ENCODE measurements around the gene PAIP2. TPM values are rescaled to one million over a fixed set of nuclear protein-coding genes. Genes with fewer than 3 reads are reported as not detected.
"Not testable (repeated sequence)": the region's sequence is repeated elsewhere in the genome, so short reads cannot be mapped to it uniquely, and the experiment has no call there.

The PAIP2 gene
- polyA plus RNA-seq, 3 donors, result 152 to 163 (median 163) TPM

DNA sequence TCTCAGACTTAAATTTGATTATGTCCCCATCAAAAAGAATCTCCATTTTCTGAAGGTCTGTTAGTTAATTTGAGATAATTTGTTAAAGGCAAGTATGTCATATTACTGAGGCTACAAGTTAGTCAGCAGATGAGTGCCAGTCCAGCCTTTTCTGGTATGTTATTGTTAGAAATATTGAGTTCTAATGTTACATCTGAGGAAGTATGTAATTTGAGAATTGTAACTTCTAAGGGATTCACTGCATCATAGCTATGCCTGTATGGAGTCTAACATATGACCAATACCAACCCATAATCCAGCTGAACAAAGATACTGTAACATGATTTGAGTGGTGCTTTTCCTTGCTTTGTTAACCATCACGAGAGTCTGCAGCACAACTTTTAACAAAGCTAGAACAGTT, 27.5 kb downstream of the PAIP2 start:
- DNase-seq, result no peak

DNA sequence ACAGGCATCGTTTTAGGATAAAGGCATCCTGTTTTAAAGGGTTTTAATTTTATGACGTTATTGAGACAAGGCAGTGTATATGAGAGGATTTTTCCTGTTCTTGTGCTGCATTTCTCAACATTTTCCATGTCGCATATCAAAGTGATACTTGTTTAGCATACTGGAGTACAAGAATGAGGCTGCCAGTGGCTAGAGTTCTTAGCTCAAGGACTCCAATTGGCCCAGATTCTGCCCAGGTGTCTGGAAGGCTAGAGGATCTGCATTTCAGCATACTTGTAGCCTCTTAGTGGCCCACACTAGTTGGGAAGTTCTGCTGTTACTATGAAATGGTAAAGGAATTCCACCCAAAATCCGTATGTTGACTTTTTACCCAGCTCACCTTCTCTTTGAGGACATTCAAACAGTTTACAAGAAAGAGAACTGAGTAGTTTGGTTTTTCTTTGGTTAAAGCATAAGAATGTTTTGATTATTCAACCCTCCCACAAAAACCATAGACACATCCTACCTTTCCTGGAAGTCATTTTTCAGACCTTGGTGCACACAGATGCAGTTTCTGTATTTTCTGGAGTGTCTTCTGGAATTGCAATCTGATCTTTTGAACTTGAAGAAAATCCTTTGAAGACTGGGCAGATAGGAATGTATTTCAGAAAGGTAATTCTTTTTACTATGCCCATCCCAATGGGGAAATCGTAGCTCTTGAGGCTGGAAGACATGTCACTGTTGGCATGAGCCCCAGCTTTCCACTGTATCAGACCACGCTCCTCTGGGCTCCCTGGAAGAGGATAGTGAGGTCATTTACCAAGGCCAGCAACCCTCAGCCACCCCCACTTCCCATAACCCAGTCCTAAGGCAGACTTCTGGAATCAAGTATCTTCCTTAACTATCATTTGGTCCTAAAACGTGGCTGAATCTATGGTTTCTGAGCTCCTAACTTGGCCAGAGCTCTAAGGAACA, 30.1 kb downstream of the PAIP2 start:
- DNase-seq, result no peak

DNA sequence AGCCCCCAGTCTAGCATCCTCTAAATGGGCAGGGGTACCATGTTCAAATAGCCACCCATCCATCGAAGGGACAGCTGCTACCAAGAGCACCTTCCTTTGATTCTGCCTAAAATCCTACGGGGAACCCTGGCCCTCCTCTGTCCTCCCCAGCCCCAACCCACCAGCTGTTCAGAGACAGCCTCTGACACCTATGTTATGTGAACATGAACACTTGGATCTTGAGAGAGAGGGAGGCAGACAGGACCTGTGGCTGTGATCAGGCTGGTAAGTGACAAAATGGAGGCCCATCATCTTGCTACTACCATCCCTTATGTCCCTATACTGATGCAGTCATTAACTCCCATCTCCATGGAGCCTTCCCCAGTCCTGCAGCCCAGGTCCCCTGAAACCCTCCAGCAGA, 33.3 kb downstream of the PAIP2 start:
- DNase-seq, result no peak

DNA sequence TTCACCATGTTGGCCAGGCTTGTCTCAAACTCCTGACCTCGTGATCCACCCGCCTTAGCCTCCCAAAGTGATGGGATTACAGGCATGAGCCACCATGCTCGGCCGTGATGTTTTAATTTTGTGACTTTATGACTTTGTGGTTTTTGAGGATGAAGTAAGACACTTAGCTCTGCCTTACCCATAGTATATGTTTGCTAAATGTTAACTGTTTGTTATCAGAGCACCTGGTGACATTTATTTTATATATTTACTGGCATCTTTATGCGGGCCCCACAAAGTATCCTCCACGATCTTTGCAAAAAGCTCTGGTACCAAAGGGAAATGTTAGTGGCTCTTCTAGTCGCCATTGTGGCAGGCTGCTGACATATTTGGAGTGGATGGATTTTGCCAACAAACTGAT, 34.7 kb downstream of the PAIP2 start:
- DNase-seq, result no peak

DNA sequence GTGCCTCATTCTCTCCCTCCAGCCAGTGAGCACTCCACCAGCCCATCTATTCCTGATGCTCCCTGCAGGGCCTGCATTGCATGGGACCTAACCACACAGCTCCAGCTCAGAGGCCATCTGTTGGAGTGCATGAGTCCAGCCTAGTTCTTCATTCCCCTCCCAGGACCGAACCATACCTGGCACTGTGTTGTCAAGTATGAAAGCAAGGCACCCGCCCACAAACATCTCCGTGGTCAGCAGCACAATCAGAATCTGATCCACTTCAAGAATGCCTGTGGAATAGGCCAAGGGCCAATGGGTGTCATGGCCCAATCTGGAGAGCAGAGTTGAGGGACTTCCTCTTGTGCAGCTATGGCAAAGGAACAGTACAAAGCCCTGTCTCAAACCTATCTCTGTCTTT, 35.6 kb downstream of the PAIP2 start:
- no peak for DNase-seq

DNA sequence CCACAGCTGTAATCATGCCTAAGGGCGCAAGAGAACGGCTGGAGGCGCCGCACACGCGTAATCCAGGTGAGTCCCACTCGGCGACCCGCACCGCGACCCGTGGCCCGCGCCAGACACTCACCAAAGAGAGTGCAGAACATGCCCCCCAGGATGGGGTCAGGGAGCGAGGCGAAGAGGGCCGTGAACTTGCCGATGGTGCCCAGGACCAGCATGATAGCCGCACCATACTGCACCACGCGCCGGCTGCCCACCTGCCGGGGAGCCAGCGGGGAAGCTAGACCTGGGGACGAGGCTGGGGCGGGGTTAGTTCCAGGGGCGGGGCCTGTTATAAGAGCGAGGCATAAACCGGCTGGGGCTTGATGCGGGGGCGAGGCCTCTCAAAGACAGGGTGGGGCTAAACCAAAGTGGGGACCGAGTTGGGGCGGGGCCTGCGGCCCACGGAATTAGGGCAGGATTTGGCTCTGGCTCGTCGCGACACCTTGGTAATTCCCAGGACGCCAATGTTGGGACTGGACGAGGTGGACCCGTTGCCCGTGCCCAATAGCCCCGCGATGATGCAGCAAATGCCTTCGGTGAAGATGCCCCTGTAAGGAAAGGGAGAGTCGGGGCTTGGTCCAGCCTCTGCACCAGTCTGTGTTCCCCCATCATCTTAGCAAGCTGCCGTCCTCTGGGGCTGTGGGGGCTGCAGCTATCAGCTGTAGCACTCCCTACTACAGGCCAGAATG, 36.6 kb downstream of the PAIP2 start:
- no peak for DNase-seq

DNA sequence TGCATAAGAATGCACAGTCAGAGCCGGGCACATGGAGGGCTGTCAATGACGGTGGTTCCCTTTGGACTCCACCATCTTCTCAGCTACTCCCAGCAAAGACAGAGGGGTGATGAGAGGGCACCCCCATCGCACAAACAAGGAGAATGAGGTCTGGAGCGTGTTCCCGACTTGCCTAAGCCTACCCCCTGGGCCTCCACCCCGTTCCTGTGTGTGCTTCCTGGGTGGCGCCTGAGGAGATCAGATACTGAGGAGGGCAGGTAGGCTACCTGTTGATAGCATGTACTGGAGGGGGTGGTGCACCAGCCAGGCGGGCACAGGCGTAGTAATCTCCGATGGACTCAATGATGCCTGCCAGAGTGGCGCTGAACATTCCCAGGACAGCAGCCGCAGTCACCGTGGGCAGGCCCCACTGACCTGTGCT, 37.3 kb downstream of the PAIP2 start:
- no peak for DNase-seq

DNA sequence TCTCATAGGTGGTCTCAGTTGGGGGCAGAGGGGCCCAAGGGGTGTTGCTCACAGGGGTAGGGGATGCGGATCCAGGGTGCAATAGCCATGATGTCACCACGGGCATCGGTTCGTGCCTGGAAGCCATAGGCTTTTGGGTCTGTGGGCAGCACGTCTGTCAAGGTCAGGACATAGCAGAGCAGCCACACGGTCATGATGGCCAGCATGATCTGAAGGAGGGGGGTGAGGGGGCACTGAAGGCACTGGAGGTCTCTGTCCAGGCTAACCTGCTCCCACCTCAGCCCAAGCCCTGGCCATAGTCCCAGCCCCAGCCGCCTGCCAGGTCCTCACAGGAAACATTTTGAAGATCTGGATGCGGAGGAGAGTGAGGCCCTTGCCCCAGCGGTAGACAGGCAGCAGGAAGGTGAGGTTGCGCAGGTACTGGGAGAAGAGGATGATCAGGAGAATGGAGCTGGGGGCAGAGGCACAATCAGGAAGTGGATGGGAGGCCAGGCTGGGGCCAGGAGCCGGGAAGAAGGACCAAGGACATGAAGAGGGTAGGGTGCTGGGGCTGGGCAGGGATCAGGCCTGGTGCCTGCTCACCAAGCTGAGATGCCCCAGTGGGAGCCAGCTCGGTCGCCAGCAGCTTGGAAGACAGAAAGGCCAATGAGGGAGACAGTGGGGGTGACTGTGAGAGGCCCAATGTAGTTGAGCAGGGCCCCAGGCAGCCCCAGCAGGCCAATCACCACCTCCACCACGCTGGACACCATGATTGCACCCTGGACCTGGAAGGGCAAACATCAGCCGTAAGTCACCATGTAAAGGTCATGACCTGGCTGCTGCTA, 38.2 kb downstream of the PAIP2 start:
- DNase-seq, result no peak

DNA sequence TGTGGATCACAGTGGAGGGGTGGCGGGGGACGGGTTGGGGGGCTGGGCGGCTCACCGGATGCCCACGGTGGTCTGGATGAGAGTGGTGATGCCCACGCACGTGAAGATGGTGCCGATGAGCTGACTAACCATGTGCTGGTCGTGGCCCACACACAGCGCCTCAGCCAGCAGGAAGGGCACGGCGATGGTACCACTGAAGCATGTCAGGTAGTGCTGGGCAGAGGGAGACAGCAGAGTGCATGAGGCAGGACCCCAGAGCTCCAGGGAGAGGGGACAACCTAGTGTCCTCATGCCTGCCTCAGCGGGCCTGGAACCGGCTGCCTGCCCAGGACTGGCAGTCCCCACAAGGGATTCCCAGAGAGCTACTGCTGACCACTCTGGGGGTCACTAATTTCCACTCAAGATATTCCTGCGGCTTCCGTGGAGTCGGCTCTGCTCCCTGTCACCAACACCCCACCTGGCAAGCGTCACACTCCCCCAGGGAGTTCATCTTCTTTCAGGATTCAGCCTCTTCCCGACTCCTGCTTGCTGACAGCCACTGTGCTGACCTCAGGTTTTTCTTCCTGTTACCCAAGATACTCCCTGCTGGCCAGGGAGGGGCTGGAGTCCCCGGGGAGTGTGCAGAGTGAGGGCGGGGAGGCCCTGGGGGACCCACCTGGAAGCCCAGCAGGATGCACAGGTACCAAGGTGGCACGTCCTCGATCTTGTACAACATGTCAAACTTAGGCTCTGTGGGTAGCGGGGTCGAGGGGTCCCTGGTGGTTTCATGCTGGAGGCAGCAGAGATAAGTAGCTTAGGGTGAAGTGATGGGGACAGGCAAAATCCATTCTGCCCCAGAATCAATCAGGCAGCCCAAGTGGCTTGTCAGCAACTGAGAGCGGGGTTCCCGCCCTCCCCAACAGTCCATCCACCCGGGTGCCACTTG, 40.4 kb downstream of the PAIP2 start:
- DNase-seq, result no peak

DNA sequence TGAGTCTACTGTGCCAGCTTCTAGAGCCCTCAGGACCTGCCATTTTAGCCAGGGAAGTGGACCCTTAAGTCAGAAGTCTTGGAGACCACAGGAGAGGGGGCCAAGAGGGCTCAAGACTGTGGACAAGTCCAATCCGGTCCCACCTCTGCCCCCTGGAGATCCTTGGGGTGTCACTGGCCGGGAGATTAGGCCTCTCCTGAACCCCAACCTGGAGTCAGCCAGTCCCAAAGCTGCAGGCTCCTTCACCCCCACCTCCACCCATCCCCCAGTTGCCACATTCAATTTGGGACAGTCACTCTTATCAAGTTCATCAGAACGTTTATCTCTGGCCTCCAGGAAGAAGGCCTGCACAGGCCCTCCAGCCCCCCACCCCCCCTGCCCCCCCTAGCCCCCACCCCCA, 41.2 kb downstream of the PAIP2 start:
- no peak for DNase-seq

DNA sequence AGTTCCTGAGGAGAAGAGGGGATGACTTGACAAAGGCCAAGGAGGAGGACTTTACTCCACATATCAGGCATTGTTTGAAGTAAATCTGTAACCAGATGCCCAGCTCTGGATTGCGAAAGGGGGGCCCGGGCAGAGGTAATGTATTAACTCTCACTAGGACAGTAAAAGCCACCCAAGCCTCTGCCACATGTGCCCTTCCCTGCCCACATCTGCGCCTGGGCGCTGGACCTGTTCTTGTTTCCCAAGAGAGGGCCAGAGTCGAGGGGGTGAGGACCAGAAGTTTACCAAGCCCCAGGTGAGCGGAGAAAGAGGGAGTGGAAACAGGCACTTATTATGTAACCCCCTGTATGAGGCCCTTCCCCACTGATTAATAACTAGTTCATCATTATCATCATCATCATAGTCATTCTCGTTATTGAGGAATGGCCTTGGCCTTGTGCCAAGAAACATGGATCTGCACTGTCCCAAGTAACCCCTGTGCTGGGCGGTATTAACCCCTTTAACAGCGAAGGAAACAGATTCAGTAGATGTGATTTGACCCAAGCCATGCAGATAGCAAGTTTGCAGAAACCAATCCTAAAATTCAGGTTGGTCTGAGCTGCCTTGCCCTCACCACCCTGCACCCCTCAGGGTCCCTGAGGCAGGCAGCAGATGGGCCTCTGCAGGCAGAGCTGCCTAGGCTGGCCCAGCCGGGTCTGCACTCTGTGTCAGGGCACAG, 41.8 kb downstream of the PAIP2 start, which contains the start of gene SLC23A1:
TSS of gene SLC23A1 (minus strand) at position 23 of the 718 bp plus-strand sequence. CDS start 44 bp downstream, outside the sequence.
- peak; percentile 49 for DNase-seq

DNA sequence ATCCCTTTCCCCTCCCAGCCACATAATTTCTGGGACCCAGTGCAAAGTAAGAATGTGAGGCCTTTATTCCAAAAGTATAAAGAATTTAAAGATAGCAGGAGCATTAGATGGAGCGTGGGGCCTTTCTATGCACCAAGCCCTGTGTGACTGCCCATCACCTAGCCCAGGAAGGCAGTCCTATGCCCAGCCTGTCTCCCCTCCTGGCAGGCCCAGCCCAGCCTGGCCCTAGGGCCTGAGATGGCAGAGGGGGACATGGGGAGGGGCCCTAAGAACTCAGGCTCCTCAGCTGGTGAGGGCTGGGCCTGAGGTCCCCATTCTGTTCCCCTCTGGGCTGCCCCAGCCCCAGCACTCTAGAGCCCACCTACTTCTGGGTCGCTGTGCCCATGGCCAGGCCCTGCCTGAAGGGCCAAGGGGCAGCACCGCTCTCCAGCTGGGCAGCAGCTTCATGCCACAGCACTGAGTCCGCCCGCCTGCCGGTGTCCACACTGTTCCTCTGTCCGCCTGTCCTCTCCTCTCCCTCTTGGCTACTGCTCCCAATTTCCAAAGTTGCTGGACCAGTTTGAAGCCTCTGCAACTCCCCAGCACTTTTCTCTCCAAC, 42.4 kb downstream of the PAIP2 start:
- no peak for DNase-seq

DNA sequence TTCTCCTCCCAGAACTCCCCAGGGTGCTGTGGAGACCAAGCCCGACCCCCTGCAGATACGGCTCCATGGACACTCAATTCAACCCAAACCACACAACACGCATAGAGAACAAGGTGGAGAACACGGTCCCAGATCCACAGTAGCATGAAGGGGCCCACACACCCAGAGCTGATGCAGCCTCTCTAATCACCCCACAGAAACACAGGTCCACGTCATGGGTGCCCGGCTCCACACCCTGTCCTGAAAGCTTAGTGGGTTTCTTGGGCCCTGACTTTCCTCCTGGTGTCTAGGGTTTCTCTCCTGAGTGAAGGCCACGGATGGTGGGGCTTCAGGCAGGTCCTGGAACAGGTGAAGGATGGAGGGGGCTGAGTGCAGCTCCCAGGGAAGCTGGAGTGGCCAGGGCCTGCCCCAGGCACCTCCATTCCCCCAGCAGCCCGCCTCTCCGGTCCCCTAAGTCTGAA, 43.0 kb downstream of the PAIP2 start:
- DNase-seq, result no peak

DNA sequence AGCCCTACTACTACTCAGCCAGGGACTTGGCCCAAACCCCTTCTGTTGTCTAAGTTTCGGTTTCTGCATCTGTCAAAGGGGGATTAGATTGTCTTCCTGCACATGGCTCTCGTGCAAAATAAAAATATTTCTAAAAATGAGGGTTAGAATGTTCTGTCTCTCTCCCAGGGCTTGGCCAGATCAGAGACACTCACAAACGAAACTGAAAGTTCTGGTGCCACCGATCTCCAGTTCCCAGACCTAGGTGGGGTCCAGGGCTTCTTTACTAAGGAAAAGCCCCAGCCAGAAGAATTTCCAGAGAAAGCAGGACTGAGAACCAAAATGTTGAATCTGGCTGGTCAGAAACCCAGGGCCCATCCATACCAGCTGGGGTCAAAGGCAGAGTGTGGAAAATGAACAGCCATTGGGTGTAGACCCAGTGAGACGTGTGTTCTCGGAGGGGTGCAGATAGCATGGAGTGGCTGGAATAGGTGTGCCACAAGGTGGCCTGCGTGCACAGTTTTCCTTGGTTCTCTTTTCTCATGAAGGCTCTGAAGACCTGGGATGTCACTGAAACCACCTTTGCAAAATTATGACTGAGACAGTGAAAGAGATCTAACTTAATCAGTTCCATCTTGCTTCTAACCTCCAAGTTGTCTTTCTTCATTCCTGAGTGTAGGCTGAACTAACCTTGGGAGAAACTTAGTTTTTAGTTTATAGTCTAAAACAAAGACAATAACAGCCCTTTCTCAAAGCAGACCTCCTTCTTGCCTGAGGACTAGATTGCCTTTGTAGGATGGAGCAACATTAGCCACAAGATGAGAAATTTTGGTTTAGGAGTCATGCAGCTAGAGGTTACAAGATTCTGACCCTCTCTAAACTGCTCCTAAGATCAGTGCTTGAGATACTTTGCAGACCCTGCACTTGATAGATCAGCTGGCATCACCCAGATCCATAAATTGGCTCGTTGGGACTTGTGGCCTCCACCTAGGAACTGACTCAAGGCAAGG, 43.7 kb downstream of the PAIP2 start:
- DNase-seq, result no peak

DNA sequence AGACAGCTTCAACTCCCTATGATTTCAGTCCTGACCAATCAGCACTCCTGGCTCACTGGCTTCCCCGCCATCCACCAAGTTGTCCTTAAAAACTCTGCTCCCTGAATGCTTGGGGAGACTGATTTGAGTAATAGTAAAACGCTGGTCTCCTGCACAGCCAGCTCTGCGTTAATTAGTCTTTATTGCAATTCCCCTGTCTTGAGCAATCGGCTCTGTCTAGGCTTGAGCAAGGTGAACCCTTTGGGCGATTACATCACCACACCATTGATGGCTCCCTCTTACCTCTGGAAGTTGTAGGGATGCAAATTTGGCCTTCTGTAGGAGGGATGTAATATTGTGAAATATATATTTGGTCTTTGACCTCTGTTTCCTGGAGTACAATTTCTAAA, 44.4 kb downstream of the PAIP2 start:
- no peak for DNase-seq

DNA sequence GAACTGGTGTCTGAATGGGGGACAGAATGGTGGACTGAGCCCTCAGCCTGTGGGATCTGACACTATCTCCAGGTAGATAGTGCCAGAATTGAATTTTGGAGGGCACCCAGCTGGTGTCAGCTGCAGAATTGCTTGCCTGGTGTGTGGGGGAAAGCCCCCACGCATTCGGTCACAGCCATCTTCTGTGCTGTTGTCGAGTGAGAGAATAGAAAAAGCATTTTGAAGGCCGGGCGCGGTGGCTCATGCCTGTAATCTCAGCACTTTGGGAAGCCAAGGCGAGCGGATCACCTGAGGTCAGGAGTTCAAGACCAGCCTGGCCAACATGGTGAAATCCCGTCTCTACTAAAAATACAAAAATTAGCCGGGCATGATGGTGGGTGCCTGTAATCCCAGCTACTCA, 45.3 kb downstream of the PAIP2 start:
- not testable (repeated sequence) for DNase-seq

DNA sequence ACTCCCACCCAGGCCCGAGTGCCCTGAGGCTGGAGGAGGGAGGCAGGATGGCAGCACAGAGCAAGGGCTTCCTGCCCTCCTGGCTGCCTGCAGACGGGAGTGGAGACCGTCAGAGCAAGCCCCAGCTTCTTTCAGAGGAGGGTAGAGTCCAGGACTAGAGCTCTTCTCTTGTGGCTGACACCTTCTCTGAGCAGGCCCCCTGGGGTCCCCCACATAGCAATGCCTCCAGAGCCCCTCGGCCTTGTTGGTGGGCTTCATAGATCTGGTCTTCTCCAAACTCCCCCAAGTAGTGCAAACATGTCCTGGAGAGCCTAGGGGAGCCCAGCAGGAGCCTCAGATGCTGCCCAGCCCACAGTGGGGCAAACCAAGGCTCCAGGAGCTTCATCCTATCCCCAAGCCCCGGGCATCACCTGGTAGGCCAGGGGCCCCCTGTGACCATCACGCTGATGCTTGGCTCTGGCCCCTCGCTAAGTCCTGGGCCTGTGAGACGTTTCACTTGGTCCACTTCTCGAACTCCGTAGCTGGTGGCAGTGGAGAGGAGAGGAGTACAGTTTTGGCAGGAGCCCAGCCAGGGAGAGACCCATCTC, 46.0 kb downstream of the PAIP2 start:
- DNase-seq, result no peak

DNA sequence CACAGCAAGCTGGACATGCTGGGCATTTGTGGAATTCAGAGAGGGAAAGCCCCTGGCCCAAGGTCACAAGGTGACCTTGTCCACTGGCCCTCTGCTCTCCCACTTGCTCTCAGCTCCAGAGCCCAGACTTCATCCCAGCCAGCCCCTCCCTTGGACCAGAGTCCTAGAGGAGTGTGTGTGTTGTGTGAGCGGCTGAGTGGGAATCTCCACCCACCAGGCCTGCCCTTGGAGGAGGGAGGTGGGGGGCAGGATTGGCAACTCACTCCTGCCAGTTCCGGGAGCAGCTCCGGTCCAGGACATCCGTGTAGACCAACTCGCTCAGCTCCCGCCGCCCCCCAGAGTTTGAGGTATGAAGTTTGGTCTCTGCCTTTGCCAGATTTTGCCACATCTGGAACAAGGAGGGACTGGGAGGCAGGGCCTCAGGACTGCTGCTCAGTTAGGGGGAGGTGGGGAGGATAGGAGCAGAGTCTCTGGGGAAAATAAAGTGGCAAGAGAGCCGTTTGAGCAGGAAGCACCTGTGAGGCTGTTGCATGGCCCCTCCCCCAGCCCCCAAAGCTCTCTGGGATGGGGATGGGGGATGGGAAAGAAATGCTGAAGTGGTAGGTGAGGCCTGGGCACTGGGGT, 46.7 kb downstream of the PAIP2 start:
- peak; percentile 29 for DNase-seq

All from renal pelvis (tissue), 4 donors.